Tibial nerve (tissue), 4 donors: ENCODE data around the gene VEGFB. TPM values are rescaled to one million over a fixed set of nuclear protein-coding genes. Genes with fewer than 3 reads are reported as not detected.

Experiments
- DNase-seq, 2 donors: peaks; one replicate each; pipeline ENCODE4 v3.0.0-alpha.2; 2019; ENCODE audit warnings: low spot score in 2 of 2
- H3K27ac ChIP-seq, 4 donors: fragments of 200-600 bp; sonication (generic) in 3 of 4; one replicate each; pipeline ENCODE4 v1.5.1; 2017 to 2019; ENCODE audit warnings: mild to moderate bottlenecking in 1 of 4
- H3K27me3 ChIP-seq, 2 donors: fragments of 200-600 bp; sonication (generic) in 1 of 2; one replicate each; pipeline versions ENCODE4 v1.5.1 to v1.6.0; 2017 to 2019
- H3K36me3 ChIP-seq, 3 donors: fragments of 200-600 bp; sonication (generic); one replicate each; pipeline ENCODE4 v1.5.1; 2018 to 2019
- H3K4me1 ChIP-seq, 4 donors: fragments of 200-600 bp; sonication (generic) in 3 of 4; one replicate each; pipeline ENCODE4 v1.5.1; 2017 to 2019
- H3K4me3 ChIP-seq, 4 donors: fragments of 200-600 bp; sonication (generic) in 3 of 4; one replicate each; pipeline ENCODE4 v1.5.1; 2017 to 2019; ENCODE audit warnings: mild to moderate bottlenecking in 1 of 4, moderate library complexity in 1 of 4
- H3K9me3 ChIP-seq, 4 donors: fragments of 200-600 bp; sonication (generic) in 3 of 4; one replicate each; pipeline ENCODE4 v1.5.1; 2017 to 2019
- EP300 ChIP-seq, 2 donors: sonication (generic); formaldehyde crosslinking; IDR thresholded peaks; one replicate each; pipeline ENCODE4 v1.6.1; 2017; ENCODE audit warnings: antibody characterized with exemption in 2 of 2, mild to moderate bottlenecking in 1 of 2
- POLR2A ChIP-seq, 2 donors: fragments of 450-650 bp; IDR thresholded peaks; one replicate each; pipeline ENCODE4 v1.6.1; 2017; ENCODE audit warnings: antibody characterized with exemption in 2 of 2, mild to moderate bottlenecking in 2 of 2, moderate library complexity in 2 of 2
- WGBS, 2 donors: methylation state at CpG; one replicate each; pipeline ENCODE4 v1.1.5; 2018; 5-methylcytosine and 5-hydroxymethylcytosine counted together
- total RNA-seq, 4 donors: library from RNA; depleted of rRNA; stranded (reverse); fragments of >200 nt; gene quantifications; one replicate each; pipeline ENCODE4 v1.1.0, GENCODE V29; 2016
- TF ChIP-seq, protein P1 (sequence below), 5 experiments: fragments of 200-600 bp in 3 of 5; fragments of 450-650 bp in 2 of 5; sonication (generic) in 3 of 5; IDR thresholded peaks; one replicate each; pipeline ENCODE4 v1.5.1; 2016 to 2019; ENCODE audit warnings: antibody characterized with exemption in 5 of 5, mild to moderate bottlenecking in 3 of 5, moderate library complexity in 2 of 5

VEGFB gene
- total RNA-seq, 4 donors from 2014 or later = 84.3 to 129 (median 109) TPM

GRCh38 chr11:64224891-64225607, 9.3 kb upstream of the VEGFB start:
- Histone ChIP-seq H3K9me3 (no peaks in the 10 kb centered on the region), H3K27me3 (no peaks in the 10 kb centered on the region), H3K27ac (peak overlapping the region; percentile 84 to 96 (median 91)), H3K4me1 (peaks cover 0 to 45% (median 28%) of the 10 kb centered on the region in 4 donors), H3K36me3 (peaks cover 0 to 32% (median 0%) of the 10 kb centered on the region in 3 donors), H3K4me3 (peak overlapping the region; percentile 56 to 91 (median 80))
- TF ChIP-seq, protein P1, sequence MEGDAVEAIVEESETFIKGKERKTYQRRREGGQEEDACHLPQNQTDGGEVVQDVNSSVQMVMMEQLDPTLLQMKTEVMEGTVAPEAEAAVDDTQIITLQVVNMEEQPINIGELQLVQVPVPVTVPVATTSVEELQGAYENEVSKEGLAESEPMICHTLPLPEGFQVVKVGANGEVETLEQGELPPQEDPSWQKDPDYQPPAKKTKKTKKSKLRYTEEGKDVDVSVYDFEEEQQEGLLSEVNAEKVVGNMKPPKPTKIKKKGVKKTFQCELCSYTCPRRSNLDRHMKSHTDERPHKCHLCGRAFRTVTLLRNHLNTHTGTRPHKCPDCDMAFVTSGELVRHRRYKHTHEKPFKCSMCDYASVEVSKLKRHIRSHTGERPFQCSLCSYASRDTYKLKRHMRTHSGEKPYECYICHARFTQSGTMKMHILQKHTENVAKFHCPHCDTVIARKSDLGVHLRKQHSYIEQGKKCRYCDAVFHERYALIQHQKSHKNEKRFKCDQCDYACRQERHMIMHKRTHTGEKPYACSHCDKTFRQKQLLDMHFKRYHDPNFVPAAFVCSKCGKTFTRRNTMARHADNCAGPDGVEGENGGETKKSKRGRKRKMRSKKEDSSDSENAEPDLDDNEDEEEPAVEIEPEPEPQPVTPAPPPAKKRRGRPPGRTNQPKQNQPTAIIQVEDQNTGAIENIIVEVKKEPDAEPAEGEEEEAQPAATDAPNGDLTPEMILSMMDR (IDR thresholded peaks at IDR 0.05) = no peak
- no peak for TF ChIP-seq EP300 (IDR thresholded peaks at IDR 0.05)
- TF ChIP-seq POLR2A (IDR thresholded peaks at IDR 0.05) = no peak
- 54 to 55% methylated on average over 21 of the region's 22 CpGs for WGBS, 2 donors
- DNase-seq = no peak

DNA sequence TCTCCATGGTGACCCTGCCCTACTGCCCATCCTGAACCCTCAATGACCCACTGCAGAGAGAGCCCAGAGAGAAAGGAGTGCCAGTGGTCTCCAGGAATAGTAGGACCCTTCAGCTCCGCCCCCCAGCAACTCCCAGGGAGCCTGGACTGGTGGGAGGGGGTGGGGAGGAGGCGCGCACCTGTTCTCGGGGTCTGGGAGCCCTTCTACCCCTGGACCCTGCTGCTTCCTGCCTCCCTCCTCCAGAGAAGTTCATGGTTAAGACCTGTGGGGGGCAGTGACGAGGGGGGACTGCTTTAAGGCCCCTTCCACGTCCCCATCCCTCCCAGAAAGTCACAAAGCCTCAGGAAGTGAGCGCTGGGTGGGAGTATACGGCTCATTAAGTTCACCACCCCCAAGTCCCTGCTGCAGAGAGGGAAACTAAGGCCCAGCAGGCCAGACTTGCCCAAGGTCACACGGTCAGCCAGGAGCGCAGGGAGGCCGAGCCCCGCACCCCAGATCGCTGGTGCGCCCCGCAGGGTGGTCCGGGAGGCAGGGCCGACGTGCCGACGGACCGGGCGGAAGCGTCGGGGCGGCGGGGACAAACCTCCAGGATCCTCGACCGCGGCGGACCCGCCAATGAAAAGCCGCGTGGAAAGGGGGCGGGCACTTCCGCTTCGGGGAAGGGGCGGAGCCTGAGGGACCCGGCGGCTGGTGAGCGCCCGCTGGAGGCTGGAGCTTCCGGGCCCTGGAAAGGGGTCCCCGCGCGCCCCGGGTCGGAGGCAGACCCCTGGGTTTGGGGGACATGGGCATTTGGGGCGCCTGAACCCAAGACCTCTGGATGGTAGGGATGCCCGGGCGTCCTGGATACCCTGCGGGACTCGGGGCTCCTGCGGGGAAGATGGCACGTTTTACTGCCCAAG, 8.5 kb upstream of the VEGFB start, which contains the start of the genes NUDT22 and TRPT1:
TSS of gene NUDT22 (plus strand) at position 667 of the 899 bp plus-strand sequence. CDS start 379 bp downstream, outside the sequence.
TSS of gene TRPT1 (minus strand) at position 579 of the 899 bp plus-strand sequence. CDS start at position 253, 326 bp downstream.
- Histone ChIP-seq H3K9me3 (no peaks in the 10 kb centered on the region), H3K27ac (peak within 1 kb of the TSS; percentile 84 to 96 (median 91)), H3K36me3 (peaks cover 0 to 24% (median 0%) of the 10 kb centered on the region in 3 donors), H3K4me3 (peak within 1 kb of the TSS; percentile 56 to 91 (median 80)), H3K27me3 (no peaks in the 10 kb centered on the region), H3K4me1 (peaks cover 0 to 49% (median 28%) of the 10 kb centered on the region in 4 donors)
- 1% methylated on average over 33 to 51 of the region's 54 CpGs for WGBS, 2 donors
- TF ChIP-seq, protein P1 (IDR thresholded peaks at IDR 0.05) = peak in 4 of 5 experiments; percentile 5 to 41 (median 20)
- TF ChIP-seq POLR2A (IDR thresholded peaks at IDR 0.05) (peak; percentile 82 to 86), EP300 (IDR thresholded peaks at IDR 0.05) (peak; percentile 75 to 90)
- DNase-seq = peak; percentile 81 to 88

- DNase-seq = no peak
- H3K36me3 ChIP-seq = peaks cover 0 to 20% (median 0%) of the 10 kb centered on the region in 3 donors
- WGBS, 2 donors = 9 to 21% methylated on average over 12 to 13 of the region's 26 CpGs
Observed at GRCh38 chr11:64226507-64227051, 7.8 kb upstream of the VEGFB start.

GRCh38 chr11:64227405-64227956, 6.9 kb upstream of the VEGFB start:
- no peak for TF ChIP-seq POLR2A (IDR thresholded peaks at IDR 0.05)
- peaks cover 0 to 65% (median 32%) of the 10 kb centered on the region in 4 donors for H3K4me1 ChIP-seq
- no peaks in the 10 kb centered on the region for H3K27me3 ChIP-seq
- no peaks in the 10 kb centered on the region for H3K9me3 ChIP-seq
- peak overlapping the region in 3 of 4 donors; percentile 56 to 88 (median 73) for H3K4me3 ChIP-seq
- peaks cover 0 to 20% (median 0%) of the 10 kb centered on the region in 3 donors for H3K36me3 ChIP-seq
- peak overlapping the region in 3 of 4 donors; percentile 90 to 96 (median 92) for H3K27ac ChIP-seq
- DNase-seq = no peak
- 73 to 79% methylated on average over 3 of the region's 3 CpGs for WGBS, 2 donors

More at GRCh38 chr11:64226507-64227051, 7.8 kb upstream of the VEGFB start:
- H3K27ac ChIP-seq = peak overlapping the region; percentile 84 to 96 (median 91)
- H3K27me3 ChIP-seq = no peaks in the 10 kb centered on the region
- H3K4me1 ChIP-seq = peaks cover 0 to 56% (median 30%) of the 10 kb centered on the region in 4 donors
- H3K9me3 ChIP-seq = no peaks in the 10 kb centered on the region
- TF ChIP-seq EP300 (IDR thresholded peaks at IDR 0.05) (no peak), POLR2A (IDR thresholded peaks at IDR 0.05) (no peak)
- TF ChIP-seq, protein P1 (IDR thresholded peaks at IDR 0.05) = no peak
- H3K4me3 ChIP-seq = peak overlapping the region; percentile 56 to 91 (median 80)
